Loucy (cell line): ENCODE results near the gene CBARP.

Source experiments
- CTCF ChIP-seq: fragments of 200-600 bp; sonication (generic); conservative IDR thresholded peaks from 2 replicates; pipeline ENCODE4 v1.5.1; 2014; ENCODE audit warnings: mild to moderate bottlenecking, antibody characterized with exemption, low read length
- EZH2phosphoT487 ChIP-seq: fragments of 200-600 bp; IDR thresholded peaks from 2 replicates; pipeline ENCODE4 v1.6.1; 2018; ENCODE audit warnings: antibody characterized with exemption, mild to moderate bottlenecking, moderate library complexity, borderline replicate concordance

GRCh38 chr19:1183543-1184172 lies 54.1 kb downstream of the CBARP start:
- TF ChIP-seq CTCF (no peak), EZH2phosphoT487 (no peak)
